ENCODE data around the gene WWP2. TPM values are rescaled to one million over a fixed set of nuclear protein-coding genes. Genes with fewer than 3 reads are reported as not detected.

WWP2 gene
- total RNA-seq, 3 donors from 2014 or later (not counting 1 experiment from before 2014, with no cell fraction given) = 72.8 to 95.6 (median 81.6) TPM

DNA sequence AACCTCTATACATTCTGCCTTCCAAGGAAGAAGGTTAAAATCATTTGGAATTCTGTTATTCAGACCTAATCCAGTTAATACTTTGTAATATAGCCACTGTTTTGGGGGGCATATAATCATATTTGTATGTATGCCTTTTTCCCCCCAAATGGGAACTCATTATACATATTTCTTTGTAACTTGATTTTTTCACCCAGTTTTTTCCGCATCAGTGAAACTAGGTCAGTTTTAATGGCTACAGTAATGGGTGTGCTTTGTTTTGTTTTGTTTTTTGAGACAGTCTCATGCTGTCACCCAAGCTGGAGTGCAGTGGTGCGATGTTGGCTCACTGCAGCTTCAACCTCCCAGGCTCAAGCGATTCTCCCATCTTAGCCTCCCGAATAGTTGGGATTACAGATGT is 54.9 kb downstream of the WWP2 start:
- Histone ChIP-seq H3K36me3 (ENCODE audit: control insufficient read depth, insufficient read depth, low read length) (peaks cover 18% of the 10 kb centered on the region), H3K9me3 (ENCODE audit: control insufficient read depth, insufficient read depth, low read length) (no peaks in the 10 kb centered on the region), H3K27ac (ENCODE audit: low read length) (no peak overlapping the region), H3K4me3 (ENCODE audit: low read length) (no peak overlapping the region), H3K27me3 (ENCODE audit: control insufficient read depth, insufficient read depth, low read length) (no peaks in the 10 kb centered on the region), H3K4me1 (ENCODE audit: control insufficient read depth, insufficient read depth, low read length) (no peaks in the 10 kb centered on the region)
- Mint-ChIP-seq H3K36me3 (peaks cover 13% of the 10 kb centered on the region), H3K27ac (no peak overlapping the region), H3K27me3 (ENCODE audit: low read depth in 2 of 2) (no peaks in the 10 kb centered on the region), H3K4me3 (no peak overlapping the region), H3K9me3 (peaks cover 0 to 4% of the 10 kb centered on the region in 2 donors), H3K4me1 (peaks cover 0 to 9% of the 10 kb centered on the region in 2 donors)
- TF ChIP-seq, protein P1, sequence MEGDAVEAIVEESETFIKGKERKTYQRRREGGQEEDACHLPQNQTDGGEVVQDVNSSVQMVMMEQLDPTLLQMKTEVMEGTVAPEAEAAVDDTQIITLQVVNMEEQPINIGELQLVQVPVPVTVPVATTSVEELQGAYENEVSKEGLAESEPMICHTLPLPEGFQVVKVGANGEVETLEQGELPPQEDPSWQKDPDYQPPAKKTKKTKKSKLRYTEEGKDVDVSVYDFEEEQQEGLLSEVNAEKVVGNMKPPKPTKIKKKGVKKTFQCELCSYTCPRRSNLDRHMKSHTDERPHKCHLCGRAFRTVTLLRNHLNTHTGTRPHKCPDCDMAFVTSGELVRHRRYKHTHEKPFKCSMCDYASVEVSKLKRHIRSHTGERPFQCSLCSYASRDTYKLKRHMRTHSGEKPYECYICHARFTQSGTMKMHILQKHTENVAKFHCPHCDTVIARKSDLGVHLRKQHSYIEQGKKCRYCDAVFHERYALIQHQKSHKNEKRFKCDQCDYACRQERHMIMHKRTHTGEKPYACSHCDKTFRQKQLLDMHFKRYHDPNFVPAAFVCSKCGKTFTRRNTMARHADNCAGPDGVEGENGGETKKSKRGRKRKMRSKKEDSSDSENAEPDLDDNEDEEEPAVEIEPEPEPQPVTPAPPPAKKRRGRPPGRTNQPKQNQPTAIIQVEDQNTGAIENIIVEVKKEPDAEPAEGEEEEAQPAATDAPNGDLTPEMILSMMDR (IDR thresholded peaks at IDR 0.05) = no peak
- intact Hi-C loops (cut with micrococcal nuclease) = no loop called here
- ATAC-seq = no peak
- no peak for DNase-seq
- WGBS (ENCODE audit: insufficient coverage) = 100% methylated on average over 4 of the region's 4 CpGs

DNA sequence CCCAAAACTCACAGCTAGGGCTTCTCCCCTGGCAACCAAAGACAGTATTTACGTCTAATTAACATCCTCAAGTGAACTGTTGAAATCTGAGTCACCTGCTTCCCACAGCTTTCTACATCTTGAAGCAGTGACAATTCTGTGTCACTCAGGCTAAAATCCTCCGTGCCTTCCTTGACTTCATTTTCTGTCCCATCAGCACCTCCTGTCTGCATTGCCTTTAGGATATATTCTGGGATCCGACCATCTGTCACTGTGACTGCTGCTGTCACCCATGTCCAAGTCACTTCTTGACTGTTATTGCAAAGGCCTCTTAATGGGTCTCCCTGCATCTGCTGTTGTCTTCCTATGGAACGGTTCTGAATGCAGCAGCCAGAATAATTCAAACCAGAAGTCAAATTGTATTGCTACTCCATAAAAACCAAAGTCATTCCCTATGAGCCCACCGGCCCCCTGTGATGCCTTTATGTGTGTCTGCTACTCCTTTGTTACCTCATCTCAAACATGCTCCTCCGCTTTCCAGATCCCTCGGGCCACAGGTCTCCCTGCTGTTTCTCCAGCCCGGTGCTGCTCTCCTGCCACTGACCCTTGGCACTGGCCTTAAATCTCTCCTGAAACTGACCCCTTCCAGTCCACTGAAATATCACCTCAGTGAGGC is 56.9 kb downstream of the WWP2 start:
- H3K27ac Mint-ChIP-seq = no peak overlapping the region
- no peaks in the 10 kb centered on the region for H3K27me3 ChIP-seq (ENCODE audit: control insufficient read depth, insufficient read depth, low read length)
- H3K4me3 ChIP-seq (ENCODE audit: low read length) = no peak overlapping the region
- H3K36me3 ChIP-seq (ENCODE audit: control insufficient read depth, insufficient read depth, low read length) = peaks cover 15% of the 10 kb centered on the region
- TF ChIP-seq, protein P1 (IDR thresholded peaks at IDR 0.05) = no peak
- H3K9me3 Mint-ChIP-seq = peaks cover 0 to 4% of the 10 kb centered on the region in 2 donors
- H3K27ac ChIP-seq (ENCODE audit: low read length) = no peak overlapping the region
- peaks cover 13% of the 10 kb centered on the region for H3K36me3 Mint-ChIP-seq
- no peak for ATAC-seq
- 96% methylated on average over 8 of the region's 8 CpGs for WGBS (ENCODE audit: insufficient coverage)
- DNase-seq = no peak
- H3K27me3 Mint-ChIP-seq (ENCODE audit: low read depth in 2 of 2) = no peaks in the 10 kb centered on the region
- H3K4me3 Mint-ChIP-seq = no peak overlapping the region
- peaks cover 9 to 12% of the 10 kb centered on the region in 2 donors for H3K4me1 Mint-ChIP-seq
- H3K4me1 ChIP-seq (ENCODE audit: control insufficient read depth, insufficient read depth, low read length) = peaks cover 5% of the 10 kb centered on the region
- H3K9me3 ChIP-seq (ENCODE audit: control insufficient read depth, insufficient read depth, low read length) = no peaks in the 10 kb centered on the region
- intact Hi-C loops (cut with micrococcal nuclease) = no loop called here

DNA sequence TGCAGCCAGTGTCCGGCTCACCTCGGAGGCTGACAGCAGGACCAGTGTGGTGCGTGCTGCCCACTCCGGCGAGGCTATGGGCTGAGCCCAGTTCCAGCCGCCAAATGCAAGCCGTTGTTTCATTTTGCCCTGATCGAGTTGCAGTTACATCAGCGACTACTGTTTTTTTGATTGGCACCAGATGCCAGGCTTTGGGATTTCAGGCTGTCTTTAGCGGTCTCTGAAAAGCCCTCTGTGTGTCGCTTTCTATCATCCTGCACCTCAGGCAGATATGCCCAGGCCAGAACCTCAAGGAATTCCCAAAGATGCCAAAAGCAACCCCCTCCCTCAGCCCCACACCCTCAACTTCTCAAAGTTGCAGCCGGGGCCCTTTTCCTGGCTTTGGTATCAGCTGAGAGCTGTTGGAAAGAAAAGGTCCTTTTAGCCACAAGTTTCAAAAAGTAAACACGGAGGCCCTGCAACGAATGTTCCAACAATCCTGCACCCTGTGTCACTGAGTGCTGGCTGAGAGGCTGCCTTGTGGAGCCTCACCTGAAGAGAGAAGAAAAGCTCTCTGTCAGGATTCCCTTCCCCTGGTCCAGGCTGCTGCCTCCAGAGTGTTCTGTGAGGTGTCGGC is 58.9 kb downstream of the WWP2 start:
- ATAC-seq (no peak), DNase-seq (no peak)
- no peaks in the 10 kb centered on the region for H3K27me3 Mint-ChIP-seq (ENCODE audit: low read depth in 2 of 2)
- no peaks in the 10 kb centered on the region for H3K27me3 ChIP-seq (ENCODE audit: control insufficient read depth, insufficient read depth, low read length)
- no peak overlapping the region for H3K4me3 ChIP-seq (ENCODE audit: low read length)
- H3K4me3 Mint-ChIP-seq = no peak overlapping the region
- H3K27ac ChIP-seq (ENCODE audit: low read length) = no peak overlapping the region
- H3K36me3 Mint-ChIP-seq = peaks cover 13% of the 10 kb centered on the region
- TF ChIP-seq, protein P1 (IDR thresholded peaks at IDR 0.05) = no peak
- H3K27ac Mint-ChIP-seq = no peak overlapping the region
- peaks cover 11 to 19% of the 10 kb centered on the region in 2 donors for H3K4me1 Mint-ChIP-seq
- H3K36me3 ChIP-seq (ENCODE audit: control insufficient read depth, insufficient read depth, low read length) = peaks cover 10% of the 10 kb centered on the region
- H3K9me3 Mint-ChIP-seq = peaks cover 0 to 4% of the 10 kb centered on the region in 2 donors
- WGBS (ENCODE audit: insufficient coverage) = 96% methylated on average over 15 of the region's 15 CpGs
- no peaks in the 10 kb centered on the region for H3K9me3 ChIP-seq (ENCODE audit: control insufficient read depth, insufficient read depth, low read length)
- peaks cover 5% of the 10 kb centered on the region for H3K4me1 ChIP-seq (ENCODE audit: control insufficient read depth, insufficient read depth, low read length)
- intact Hi-C loops (cut with micrococcal nuclease) = no loop called here
